Right kidney (tissue), 1 donor: ENCODE data around the gene NOTUM.

Experiments used
- DNase-seq: peaks from one replicate; pipeline ENCODE4 v3.0.0-alpha.2; 2016

Gene NOTUM

GRCh38 chr17:81911277-81911961 lies 49.6 kb downstream of the NOTUM start, which contains the start of gene PCYT2:
TSS of gene PCYT2 (minus strand) at chr17:81911399. CDS start at chr17:81911355, 44 bp downstream.
- peak; percentile 80 for DNase-seq

GRCh38 chr17:81910840-81911276 lies 50.1 kb downstream of the NOTUM start:
- peak; percentile 61 for DNase-seq

DNA sequence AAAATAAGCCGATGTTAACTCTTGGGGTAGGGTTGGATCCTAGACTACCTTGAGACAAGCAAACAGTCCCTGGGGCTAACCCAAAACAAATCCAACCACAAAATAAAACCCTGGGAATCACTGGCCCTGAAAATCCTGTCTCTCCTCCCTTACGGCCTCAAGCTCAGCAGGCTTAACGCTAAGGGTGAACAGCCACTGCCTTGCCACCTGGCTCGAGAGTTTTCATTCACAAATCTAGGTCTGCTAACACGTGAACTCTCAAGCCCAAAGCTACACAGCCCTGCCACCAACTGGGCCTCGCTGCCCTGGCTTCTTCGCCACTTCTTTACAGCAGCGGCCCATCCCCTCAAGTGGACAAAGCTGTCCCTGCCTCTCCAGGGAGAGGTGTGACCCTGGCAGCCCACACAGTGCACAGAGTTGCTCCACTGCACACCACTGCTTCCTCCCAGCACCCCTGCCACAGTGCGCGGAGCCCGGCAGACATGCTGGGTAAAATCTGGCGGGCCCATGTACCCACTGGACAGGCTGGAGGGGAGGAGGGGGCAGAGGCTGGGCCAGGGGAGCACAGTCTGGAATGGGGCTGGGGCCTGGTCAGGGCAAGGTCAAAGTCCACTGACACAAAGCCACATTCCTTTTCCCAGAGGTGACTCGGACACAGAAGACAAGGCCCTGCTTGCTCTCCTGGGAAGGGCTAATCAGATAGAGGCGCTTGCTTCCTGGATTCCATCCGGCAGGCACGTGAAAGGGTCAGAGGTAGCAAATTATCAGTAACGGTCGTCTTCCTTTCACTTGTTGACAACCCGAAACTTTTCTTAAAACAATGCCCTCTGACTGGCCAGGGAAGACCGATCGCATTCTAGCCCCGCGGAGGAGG lies 50.8 kb downstream of the NOTUM start:
- DNase-seq = peak; percentile 15

GRCh38 chr17:81909231-81909630 lies 51.8 kb downstream of the NOTUM start:
- DNase-seq = no peak

GRCh38 chr17:81908793-81909192 lies 52.2 kb downstream of the NOTUM start:
- no peak for DNase-seq

DNA sequence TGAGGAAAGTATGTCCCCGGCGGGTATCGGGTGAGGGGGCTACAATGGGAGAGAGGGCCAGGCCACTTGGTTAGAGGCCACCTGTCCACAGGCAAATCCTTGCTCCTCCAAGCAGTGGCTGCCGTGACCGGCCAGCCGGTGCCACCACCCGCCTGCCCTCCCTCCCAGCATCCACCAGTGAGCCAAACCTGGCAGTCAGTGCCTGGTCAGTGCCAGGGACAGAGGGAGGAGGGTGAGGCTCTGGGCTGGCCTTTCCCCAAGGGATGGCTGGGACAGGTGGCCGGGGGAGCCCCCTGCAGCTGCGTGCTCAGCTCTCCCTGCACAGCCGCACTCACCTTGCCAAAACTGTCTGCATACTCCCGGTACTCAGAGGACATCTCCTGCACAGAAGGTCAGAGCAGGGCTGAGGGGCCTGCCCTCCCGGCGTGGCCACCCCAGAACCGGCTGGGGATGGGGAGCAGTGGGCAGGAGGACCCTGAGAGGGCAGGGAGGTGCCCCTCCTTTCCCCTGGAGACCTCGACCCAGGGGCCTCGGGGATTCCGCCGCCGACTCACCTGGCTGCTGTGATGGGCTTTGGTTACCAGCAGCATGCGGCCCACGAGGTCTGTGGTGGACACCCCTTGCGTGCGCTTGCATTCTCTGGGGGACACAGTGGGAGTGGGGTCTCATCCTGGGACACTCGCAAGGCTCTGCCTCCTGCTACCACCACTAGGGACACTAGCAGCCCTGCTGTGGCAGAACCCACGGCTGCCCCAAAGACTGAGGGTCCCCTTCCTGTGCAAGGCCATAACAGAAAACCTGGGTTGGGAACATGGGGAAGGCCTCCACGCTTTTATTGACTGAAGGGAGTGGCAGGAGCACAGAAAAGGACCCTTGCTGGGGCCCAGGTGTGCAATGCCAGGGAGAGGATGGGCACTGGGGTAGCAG lies 53.5 kb downstream of the NOTUM start:
- DNase-seq = no peak

DNA sequence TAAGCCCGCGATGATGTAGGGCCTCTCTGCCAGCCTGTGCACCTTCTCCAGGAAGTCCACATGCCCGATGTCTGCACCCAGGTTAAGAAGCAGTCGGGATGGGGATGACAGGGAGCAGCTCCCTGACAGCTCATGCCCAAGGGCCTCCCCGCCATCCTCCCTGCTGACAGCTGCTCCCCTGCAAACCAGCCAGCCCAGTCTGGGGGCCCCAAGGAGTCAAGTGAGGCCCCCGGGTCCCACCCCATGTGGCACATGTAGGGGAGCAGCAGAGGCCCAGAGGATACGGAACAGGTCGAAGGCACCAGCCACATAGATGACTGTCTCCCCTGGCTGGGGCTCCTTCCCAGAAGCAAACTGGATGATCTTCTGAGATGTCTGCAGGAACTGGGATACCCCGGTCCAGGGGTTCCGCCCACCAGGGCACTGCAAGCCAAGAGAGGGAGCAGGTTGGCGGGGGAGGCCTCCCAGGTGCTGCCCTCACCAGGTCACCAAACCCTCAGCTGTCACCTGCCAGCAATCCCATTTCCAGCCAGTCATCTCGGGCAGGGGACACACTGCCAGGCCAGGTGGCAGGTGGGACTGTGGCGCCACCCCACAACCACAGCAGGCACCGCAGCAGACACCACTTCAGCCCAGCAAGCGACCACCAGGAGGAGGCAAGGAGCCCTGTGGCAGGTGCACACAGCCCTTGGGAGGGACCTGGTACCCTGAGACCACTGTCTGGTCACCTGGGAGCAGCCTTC lies 54.3 kb downstream of the NOTUM start:
- DNase-seq = no peak

DNA sequence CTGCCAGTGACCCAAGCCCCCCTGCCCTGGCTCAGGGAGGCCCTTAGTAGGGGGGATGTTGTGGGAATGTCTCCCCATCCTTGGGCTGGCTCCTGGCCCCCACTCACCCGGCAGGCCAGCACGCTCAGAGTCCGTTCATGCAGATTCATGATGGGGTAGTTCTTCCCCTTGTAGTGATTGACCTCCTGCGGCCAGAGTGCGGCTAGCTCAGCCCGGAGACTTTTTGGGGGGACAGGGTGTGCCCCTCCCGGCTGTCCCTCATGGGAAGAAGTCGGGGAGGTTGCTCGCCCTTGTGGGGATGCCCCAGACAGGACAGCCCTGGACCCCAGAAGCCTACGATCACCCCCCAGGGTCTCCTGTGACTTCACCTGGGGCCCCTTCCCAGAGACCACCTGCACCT lies 55.0 kb downstream of the NOTUM start:
- no peak for DNase-seq

DNA sequence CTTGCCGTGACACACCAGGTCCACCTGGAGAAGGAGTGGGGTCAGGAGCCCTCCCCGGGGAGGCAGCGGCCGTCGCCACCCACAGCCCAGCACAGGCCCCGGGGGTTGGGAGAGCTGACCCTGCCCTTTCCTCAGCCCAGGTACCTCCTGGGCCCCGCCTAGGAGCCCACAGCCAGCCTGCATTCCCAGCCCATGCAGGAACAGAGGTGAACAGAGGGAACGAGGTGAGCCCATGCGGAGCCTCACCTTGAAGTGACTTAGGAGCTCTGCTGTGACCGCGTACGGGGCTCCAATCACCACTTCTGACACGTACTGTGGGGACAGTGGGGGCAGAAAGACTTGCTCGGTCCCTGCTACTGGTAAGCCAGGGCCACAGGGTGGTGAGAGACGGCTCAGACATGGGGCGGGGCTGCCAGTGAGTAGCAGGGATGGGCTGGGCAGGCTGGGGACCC lies 55.5 kb downstream of the NOTUM start:
- no peak for DNase-seq

GRCh38 chr17:81904600-81905423 lies 56.2 kb downstream of the NOTUM start:
- DNase-seq = no peak

- no peak for DNase-seq
Observed at GRCh38 chr17:81903896-81904599, 56.9 kb downstream of the NOTUM start.

- DNase-seq = no peak
Observed at GRCh38 chr17:81903415-81903831, 57.6 kb downstream of the NOTUM start.

- DNase-seq = no peak
Observed at GRCh38 chr17:81902653-81903414, 58.2 kb downstream of the NOTUM start.
